ENCODE data around the gene CCDC117.
"Not testable (repeated sequence)": the region's sequence is repeated elsewhere in the genome, so short reads cannot be mapped to it uniquely, and the experiment has no call there.

CCDC117 gene, protein sequence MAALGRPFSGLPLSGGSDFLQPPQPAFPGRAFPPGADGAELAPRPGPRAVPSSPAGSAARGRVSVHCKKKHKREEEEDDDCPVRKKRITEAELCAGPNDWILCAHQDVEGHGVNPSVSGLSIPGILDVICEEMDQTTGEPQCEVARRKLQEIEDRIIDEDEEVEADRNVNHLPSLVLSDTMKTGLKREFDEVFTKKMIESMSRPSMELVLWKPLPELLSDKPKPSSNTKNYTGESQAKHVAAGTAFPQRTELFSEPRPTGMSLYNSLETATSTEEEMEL

DNA sequence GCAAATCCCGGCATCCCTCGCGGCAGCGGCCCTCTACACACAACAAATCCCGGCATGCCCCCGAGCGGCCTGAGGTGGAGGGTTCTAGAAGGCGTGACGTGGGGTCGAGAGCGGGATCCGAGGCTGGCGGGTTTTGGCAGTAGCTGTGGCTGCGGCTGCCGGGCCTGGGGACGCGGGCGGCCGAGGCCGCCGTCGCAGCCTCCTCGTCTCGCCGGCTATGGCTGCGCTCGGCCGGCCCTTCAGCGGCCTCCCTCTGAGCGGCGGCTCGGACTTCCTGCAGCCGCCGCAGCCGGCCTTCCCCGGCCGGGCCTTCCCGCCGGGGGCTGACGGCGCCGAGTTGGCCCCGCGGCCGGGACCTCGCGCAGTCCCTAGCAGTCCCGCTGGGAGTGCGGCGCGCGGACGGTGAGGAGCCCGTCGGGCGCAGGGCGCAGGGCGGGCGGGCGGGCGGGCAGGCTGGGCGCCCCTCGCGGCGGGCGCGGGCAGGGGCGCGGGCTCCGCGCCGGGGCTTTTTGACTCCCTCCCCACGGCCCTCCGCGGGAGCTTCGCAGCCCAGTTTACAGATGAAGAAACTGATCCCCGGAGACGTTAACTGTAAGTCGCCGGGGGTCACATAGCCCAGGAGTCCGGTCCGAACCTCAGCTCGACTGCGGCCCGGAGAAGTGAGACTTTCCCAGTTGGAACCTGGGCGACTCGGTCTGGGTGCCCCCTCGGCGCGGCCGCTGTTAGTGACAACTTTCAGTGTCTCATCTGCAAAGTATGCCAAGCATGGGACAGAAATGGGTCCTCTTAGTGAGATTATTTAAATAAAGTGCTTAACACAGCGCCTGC, at the start of gene CCDC117:
CCDC117 (plus strand) TSS at position 63 of the 828 bp plus-strand sequence; CDS start at position 218, 155 bp downstream.
- peak; percentile 97 for DNase-seq

DNA sequence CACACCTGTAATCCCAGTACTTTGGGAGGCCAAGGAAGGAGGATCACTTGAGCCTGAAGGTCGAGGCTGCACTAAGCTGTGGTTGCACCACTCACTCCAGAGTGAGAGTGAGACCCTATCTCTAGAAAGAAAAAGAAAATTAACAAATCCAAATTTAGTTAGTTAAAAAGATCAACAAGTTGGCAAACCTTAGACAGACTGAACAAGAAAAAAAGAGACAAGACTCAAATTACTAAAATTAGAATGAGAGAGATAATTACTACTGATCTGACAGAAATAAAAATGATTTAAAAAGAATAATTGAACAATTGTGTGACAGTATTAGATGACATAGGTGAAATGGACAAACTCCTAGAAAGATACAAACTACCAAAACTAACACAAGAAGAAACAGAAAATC, 44.5 kb upstream of the CCDC117 start:
- no peak for DNase-seq

DNA sequence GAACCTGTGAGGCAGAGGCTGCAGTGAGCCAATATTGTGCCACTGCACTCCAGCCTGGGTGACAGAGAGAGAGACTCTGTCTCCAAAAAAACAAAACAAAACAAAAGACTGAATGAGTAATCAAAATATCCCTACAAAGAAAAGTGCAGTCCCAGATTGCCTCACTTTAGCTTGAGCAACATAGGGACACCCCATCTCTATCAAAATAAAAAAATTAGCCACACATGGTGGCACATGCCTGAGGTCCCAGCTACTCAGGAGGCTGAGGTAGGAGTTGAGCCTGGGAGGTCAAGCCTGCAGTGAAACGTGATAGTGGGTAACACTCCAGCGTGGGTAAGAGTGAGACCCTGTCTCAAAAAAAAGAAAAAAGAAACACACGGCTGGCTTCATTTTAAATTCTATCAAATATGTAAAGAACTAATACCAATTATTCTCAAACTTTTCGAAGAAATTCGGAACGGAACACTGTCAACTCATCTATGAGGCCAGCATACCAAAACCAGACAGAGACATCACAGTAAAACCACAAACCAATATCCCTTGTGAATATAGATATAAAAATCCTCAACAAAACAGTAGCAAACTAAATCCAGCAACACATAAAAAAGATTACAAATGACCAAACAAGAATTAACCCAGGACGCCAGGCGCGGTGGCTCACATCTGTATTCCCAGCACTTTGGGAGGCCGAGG, 43.7 kb upstream of the CCDC117 start:
- DNase-seq, result no peak

DNA sequence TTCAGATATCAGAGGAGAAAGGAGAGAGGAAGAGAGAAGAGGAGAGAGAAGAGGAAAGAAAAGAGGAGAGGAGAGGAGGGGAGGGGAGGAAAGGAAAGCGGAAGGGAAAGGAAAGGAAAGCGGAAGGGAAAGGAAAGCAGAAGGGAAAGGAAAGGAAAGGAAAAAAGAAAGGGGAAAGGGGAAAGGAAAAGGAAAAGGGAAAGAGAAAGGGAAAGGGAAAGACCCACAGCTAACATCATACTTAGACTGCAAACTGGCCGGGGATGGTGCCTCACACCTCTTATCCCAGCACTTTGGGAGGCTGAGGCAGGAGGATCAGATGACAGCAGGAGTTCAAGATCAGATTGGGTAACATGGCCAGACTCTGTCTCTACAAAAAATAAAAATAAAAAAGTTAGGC, 42.3 kb upstream of the CCDC117 start:
- DNase-seq, result no peak

DNA sequence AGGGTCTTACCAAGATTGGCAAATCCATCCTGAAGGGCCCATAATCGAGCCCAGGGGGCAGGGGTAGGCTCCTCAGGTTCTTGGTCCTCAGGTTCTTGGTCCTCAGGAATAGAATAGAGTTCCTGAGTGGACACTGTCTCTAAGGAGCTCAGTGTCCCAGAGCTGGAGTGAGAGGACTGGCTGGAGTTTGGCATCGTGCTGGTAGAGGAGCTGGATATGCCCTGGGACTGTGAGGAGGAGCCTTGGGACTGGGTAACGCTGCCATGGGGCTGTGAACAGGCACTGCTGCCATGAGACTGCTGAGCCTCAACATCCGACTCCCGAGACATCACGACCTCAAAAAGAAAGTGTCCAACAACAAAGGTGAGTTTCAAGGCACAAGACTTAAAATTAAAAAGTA, 38.1 kb upstream of the CCDC117 start:
- DNase-seq, result no peak

DNA sequence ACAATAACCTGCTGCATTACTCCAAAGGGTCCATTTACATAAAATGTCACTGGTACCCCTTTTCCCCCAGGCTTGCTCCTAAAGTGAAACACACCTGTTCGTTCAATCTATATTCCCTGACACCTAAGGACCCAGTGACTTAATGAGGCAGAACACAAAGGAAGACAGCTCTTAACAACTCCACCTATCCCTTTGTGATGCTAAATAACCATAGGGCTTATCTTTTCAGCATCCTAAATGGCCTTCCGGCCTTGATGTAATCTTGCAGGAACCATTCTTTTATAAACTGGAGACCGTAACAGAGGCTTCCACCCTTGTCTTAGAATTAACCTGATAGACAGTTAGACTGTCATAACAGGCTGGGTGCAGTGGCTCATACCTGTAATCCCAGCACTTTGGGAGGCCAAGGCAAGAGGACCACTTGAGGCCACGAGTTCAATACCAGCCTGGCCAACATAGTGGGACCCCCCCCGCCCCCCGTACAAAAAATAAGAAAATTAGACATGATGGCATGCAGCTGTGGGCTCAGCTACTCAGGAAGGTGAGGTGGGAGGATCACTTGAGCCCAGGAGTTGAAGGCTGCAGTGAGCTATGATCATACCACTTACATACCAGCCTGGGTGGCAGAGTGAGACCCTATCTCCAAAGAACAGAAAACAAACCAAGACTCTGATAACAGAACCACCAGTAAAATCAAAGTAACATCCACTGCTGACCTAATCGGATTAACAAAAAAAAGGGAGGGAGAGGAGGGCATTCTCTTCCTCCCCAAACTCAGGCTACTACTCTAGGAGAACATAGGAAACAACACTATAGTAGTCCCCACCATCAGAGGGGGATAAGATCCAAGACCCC, 36.0 kb upstream of the CCDC117 start:
- no peak for DNase-seq

DNA sequence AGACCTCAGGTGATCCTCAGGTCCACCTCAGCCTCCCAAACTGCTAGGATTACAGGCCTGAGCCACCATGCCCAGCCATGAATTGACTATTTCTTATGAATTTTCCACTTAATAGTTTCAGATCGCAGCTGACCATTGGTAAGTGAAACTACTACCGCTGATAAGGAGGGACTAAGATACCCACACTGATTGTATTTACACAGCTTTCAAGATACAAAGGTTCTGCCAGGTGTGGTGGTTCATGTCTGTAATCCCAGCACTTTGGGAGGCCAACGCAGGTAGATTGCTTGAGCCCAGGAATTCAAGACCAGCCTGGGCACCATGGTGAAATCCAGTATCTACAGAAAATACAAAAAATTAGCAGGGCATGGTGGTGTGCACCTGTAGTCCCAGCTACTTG, 34.8 kb upstream of the CCDC117 start:
- no peak for DNase-seq

DNA sequence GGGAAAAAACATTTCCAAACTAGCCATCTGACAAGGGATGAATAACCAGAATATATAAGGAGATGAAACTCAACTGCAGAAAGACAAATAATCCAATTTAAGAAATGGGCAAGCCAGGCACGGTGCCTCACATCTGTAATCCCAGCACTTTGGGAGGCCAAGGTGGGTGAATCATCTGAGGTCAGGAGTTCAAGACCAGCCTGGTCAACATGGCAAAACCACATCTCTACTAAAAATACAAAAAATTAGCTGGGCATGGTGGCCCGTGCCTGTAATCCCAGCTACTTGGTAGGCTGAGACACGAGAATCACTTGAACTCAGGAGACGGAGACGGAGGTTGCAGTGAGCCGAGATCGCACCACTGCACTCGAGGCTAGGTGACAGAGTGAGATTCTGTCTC, 33.6 kb upstream of the CCDC117 start:
- not testable (repeated sequence) for DNase-seq

DNA sequence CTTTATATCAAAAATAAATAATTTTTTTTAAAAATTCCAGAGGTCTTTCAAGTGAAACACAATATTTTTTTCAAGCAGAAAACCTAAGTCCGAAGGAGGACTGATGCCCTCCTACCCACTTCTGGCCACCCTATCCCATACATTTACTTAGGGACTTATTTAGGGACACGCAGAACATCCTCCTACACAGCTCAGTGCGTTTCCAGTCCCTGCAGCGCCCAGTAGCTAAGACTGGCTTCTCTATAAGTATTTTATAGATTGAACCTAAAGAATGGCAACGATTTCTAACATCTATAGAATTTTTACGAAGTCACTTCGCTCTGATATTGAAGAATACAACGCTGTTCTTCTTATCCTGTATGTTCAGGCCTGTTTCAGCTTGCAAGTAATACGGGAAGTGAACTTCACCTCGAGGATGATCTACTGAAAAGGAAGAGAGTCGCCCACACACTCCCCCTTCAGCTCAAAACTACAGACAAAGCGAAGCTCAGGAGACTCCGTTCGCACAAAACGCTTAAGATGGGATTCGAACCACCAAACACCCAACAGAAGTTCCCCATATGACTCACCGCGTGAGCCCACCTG, 31.2 kb upstream of the CCDC117 start:
- no peak for DNase-seq

DNA sequence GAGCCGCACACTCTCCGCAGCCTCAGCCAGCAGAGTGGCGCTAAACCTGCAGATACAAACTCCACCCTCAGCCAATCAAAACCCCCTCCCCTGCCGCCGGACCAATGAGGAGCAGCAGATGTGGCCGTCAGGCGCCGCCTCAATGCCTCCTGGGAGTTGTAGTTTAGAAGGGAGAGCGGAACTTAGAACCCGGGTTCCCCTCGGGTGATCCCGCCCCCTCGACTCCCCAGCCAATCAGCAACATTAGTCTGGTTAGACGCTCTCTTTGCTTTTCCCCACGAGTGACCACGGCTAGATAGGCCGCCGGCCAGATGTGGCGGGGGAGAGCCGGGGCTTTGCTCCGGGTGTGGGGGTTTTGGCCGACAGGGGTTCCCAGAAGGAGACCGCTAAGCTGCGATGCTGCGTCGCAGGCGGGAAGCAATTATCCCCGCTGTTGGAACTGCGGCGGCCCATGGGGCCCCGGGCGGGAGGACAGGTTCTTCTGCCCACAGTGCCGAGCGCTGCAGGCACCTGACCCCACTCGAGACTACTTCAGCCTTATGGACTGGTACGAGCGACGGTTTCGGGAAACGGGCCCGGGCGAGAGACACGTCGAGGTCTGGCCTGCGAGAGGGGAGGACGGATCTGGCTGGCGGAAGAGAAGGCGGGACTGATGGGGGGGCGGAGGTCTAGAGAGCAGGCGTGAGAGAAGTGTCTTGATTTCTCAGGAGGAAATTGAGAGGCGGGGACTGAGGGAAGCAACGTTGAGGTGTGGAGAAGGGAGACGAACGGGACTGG, 30.5 kb upstream of the CCDC117 start, which contains the start of the genes CHEK2 and HSCB:
CHEK2 (minus strand) TSS at position 36 of the 777 bp plus-strand sequence. CDS start 7,099 bp downstream, outside the sequence.
HSCB (plus strand) TSS at position 255 of the 777 bp plus-strand sequence; CDS start at position 312, 57 bp downstream.
- DNase-seq, result peak; percentile 98

DNA sequence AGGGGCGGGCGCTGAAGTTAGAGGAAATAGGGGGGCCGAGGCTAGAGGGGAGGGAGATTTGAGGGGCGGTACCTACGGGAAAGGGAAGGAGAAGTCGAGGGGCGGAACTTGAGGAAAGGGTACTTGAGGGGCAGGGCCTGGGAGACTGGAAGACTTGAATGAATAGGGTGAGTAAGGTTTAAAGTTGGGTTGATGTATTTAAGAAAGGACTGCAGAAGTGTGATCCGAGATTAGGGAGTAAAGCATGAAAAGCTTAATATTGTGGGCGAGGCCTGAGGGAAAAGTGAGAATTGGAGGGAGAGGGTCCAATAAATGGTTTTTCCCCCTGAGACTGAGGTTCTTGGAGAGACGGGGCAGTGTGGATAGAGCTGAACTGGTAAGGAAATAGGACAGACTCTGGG, 29.9 kb upstream of the CCDC117 start:
- DNase-seq, result no peak

DNA sequence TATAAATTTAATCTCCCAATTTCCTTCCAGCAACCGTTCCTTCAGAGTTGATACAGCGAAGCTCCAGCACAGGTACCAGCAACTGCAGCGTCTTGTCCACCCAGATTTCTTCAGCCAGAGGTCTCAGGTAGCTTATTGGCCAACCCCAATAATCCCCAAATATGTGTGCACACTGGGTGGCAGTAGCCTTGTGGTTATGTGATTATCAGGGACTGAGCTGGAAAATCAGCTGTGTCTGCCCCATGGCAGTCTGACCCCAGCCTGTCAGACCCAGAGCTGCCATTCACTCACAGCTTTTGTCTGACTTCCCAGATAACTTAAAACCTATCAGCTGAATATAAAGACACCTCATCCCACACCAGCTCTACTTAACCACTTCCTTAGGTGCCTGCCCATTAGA, 28.6 kb upstream of the CCDC117 start:
- DNase-seq, result no peak

DNA sequence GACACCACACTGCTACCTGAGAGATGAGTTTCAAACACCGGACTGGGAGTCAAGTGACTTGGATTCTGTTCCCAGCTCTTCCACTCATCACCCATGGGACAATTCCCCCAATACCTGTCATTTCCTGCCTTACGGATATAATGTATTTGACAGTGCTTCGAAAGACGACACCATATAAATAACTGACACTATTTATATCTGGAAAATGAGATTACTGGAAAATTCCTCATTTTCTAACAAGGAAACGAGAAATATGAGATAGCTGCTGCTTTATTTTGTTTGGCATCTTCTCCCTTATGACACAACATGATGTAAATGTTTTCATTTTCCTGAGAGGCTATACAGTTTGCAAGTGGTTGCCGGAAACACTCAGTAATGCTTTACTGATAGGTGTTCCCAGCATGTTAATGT, 22.0 kb upstream of the CCDC117 start:
- DNase-seq, result no peak

DNA sequence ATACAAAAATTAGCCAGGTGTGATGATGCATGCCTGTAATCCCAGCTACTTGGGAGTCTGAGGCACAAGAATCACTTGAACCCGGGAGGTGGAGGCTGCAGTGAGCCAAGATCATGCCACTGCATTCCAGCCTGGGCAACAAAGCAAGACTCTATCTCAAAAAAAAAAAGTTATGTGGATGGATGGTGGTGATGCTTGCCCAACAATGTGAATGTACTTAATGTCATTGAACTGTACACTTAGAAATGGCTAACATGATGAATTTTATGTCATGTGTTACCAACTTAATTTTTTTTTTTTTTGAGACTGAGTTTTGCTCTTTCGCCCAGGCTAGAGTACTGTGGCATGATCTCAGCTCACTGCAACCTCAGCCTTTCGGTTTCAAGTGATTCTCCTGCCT, 18.0 kb upstream of the CCDC117 start:
- not testable (repeated sequence) for DNase-seq

DNA sequence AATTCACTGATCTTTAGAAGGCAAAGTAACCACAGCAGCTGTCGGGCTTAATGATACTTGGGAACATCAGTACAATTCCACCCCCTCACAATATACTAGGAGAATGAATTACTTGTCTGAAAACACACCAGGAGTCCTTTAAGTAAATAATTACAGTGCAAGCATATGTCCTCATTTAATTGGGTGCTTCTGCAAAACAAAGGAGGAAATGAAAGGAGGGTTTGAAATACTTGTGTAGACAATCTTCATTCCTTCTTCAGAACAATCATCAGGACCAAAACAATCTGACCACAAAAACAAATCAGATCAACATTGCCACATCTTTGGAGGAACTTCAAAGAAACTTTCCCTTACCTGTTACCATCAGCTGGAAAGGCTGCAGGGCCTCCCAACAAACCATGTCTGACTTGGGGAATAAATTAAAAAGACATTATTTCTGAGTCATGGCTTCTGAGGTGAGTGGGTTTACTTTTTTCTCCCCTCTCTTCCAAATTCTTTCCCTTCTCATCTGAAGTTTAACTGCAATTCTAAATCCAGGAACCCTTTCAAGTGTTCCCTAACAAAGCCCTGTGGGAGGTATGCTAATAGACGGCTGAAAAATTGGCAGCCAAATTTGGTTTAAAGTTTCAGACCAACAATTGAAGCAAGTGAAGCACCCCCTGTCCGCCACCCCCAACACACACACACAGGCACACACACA, 12.5 kb upstream of the CCDC117 start:
- no peak for DNase-seq

DNA sequence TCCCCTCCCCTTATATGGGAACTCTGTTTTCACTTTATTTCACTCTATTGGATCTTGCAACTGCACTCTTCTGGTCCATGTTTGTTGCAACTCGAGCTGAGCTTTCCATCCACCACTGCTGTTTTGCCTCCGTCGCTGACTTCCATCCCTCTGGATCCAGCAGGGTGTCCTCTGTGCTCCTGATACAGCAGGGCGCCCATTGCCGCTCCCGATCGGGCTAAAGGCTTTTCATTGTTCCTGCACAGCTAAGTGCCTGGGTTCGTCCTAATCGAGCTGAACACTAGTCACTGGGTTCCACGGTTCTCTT, 11.1 kb upstream of the CCDC117 start:
- DNase-seq, result no peak

DNA sequence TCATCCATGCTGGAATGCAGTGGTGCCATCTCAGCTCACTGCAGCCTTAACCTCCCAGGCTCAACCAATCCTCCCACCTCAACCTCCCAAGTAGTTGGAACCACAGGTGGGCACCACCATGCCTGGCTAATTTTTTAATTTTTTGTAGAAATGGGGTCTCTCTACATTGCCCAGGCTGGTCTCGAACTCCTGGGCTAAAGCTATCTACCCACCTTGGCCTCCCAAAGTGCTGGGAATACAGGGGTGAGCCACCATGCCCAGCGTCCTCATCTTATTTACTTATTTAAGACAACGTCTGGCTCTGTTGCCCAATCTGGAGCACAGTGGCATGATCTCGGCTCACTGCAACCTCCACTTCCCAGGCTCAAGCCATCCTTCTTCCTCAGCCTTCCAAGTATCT, 10.5 kb upstream of the CCDC117 start:
- not testable (repeated sequence) for DNase-seq

DNA sequence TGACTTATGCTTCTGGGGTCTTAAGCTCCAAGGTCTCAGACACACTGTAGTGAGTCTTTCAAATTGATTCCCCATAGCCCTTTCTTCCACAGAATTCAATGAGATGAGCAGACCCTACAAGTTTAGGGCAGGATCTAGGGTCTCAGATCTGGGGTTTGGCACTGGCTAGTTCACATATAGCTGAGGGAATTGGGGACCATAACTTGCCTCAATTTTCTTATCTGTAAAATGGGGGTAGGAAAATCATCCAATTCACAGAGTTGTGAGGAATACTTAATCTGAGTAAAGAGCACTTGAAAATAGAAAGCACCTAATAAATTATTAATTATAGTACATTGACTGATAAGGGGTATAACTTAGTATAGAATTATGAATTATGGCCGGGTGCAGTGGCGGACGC, 5.9 kb upstream of the CCDC117 start:
- DNase-seq, result no peak

DNA sequence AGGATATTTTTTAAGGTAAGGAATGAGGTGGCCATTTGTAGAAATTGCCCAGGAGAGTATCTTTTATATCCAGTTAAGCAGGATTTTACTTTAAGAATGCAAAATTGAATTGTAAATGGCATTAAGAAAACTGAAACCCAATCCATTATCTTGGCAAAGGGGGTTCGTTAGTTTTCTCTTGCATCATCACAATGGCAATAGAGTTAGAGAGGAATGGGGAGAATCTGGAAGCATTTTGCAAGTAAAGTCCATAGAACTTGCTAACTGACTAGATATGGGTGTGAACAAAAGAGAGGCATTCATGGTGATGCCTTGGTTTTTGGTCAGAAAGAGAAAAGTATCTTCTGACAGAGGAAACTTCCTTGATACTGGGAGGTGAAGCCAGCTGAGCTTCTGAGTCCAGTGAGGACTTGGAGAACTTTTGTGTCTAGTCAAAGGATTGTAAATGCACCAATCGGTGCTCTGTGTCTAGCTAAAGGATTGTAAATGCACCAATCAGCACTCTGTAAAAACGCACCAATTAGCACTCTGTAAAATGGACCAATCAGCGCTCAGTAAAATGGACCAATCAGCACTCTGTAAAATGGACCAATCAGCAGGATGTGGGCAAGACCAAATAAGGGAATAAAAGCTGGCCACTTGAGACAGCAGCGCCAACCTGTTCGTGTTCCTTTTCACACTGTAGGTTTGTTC, 3.6 kb upstream of the CCDC117 start:
- no peak for DNase-seq

Data from right forelimb (tissue), 1 donor.